ENCODE data around the gene ADAMTS13.
"Not testable (repeated sequence)": the region's sequence is repeated elsewhere in the genome, so short reads cannot be mapped to it uniquely, and the experiment has no call there.

The ADAMTS13 gene

GRCh38 chr9:133445293-133445969 is 23.3 kb downstream of the ADAMTS13 start:
- no peaks in the 10 kb centered on the region for H3K9me2 ChIP-seq (ENCODE audit: low read depth, low read length)
- H3K36me3 ChIP-seq (ENCODE audit: insufficient read depth, low read length), result no peaks in the 10 kb centered on the region
- H3K9ac ChIP-seq (ENCODE audit: low read length), result no peak overlapping the region
- no peak overlapping the region for H3K27ac ChIP-seq (ENCODE audit: low read depth, low read length, poor library complexity, severe bottlenecking)
- H3K4me1 ChIP-seq (ENCODE audit: insufficient read depth, low read length, severe bottlenecking), result no peaks in the 10 kb centered on the region
- no peaks in the 10 kb centered on the region for H3K9me3 ChIP-seq (ENCODE audit: low read length)
- TF ChIP-seq EZH2 (IDR thresholded peaks at IDR 0.05; ENCODE audit: borderline replicate concordance, low read length) (no peak), CTCF (IDR thresholded peaks at IDR 0.05; ENCODE audit: low read length) (no peak)
- H3K4me3 ChIP-seq (ENCODE audit: low read depth, low read length, poor library complexity, severe bottlenecking), result no peak overlapping the region
- peaks cover 4% of the 10 kb centered on the region; the same call in 1 of the 2 replicates for H3K27me3 ChIP-seq (ENCODE audit: insufficient read depth, low read length)
- H3K79me2 ChIP-seq (ENCODE audit: insufficient read depth, low read length), result no peaks in the 10 kb centered on the region
- no peaks in the 10 kb centered on the region for H4K20me1 ChIP-seq (ENCODE audit: insufficient read depth, low read length)
- H3K4me2 ChIP-seq (ENCODE audit: low read length), result no peak overlapping the region
- H2AFZ ChIP-seq (ENCODE audit: low read length), result no peak overlapping the region
- no peaks in the 10 kb centered on the region for H3F3A ChIP-seq (ENCODE audit: insufficient read depth, low read length)

- Histone ChIP-seq H4K20me1 (ENCODE audit: insufficient read depth, low read length) (no peaks in the 10 kb centered on the region), H3K79me2 (ENCODE audit: insufficient read depth, low read length) (no peaks in the 10 kb centered on the region), H3K4me3 (ENCODE audit: low read depth, low read length, poor library complexity, severe bottlenecking) (no peak overlapping the region), H3K9me2 (ENCODE audit: low read depth, low read length) (no peaks in the 10 kb centered on the region), H2AFZ (ENCODE audit: low read length) (no peak overlapping the region), H3K4me2 (ENCODE audit: low read length) (no peak overlapping the region), H3K27ac (ENCODE audit: low read depth, low read length, poor library complexity, severe bottlenecking) (no peak overlapping the region), H3K27me3 (ENCODE audit: insufficient read depth, low read length) (peaks cover 4% of the 10 kb centered on the region), H3K9me3 (ENCODE audit: low read length) (no peaks in the 10 kb centered on the region), H3K4me1 (ENCODE audit: insufficient read depth, low read length, severe bottlenecking) (no peaks in the 10 kb centered on the region), H3K36me3 (ENCODE audit: insufficient read depth, low read length) (no peaks in the 10 kb centered on the region), H3K9ac (ENCODE audit: low read length) (no peak overlapping the region), H3F3A (ENCODE audit: insufficient read depth, low read length) (no peaks in the 10 kb centered on the region)
- TF ChIP-seq EZH2 (IDR thresholded peaks at IDR 0.05; ENCODE audit: borderline replicate concordance, low read length), result no peak
- TF ChIP-seq CTCF (IDR thresholded peaks at IDR 0.05; ENCODE audit: low read length), result no peak
These were observed 26.4 kb downstream of the ADAMTS13 start for GRCh38 chr9:133448487-133448972.

- H3K4me3 ChIP-seq (ENCODE audit: low read depth, low read length, poor library complexity, severe bottlenecking), result no peak overlapping the region
- no peaks in the 10 kb centered on the region for H3K9me3 ChIP-seq (ENCODE audit: low read length)
- H3K27ac ChIP-seq (ENCODE audit: low read depth, low read length, poor library complexity, severe bottlenecking), result no peak overlapping the region
- no peaks in the 10 kb centered on the region for H3K79me2 ChIP-seq (ENCODE audit: insufficient read depth, low read length)
- H3K36me3 ChIP-seq (ENCODE audit: insufficient read depth, low read length), result no peaks in the 10 kb centered on the region
- no peak overlapping the region for H3K4me2 ChIP-seq (ENCODE audit: low read length)
- H3F3A ChIP-seq (ENCODE audit: insufficient read depth, low read length), result no peaks in the 10 kb centered on the region
- no peak overlapping the region for H2AFZ ChIP-seq (ENCODE audit: low read length)
- peaks cover 8% of the 10 kb centered on the region for H3K27me3 ChIP-seq (ENCODE audit: insufficient read depth, low read length)
- H3K4me1 ChIP-seq (ENCODE audit: insufficient read depth, low read length, severe bottlenecking), result no peaks in the 10 kb centered on the region
- H4K20me1 ChIP-seq (ENCODE audit: insufficient read depth, low read length), result no peaks in the 10 kb centered on the region
- no peaks in the 10 kb centered on the region for H3K9me2 ChIP-seq (ENCODE audit: low read depth, low read length)
- no peak for TF ChIP-seq CTCF (IDR thresholded peaks at IDR 0.05; ENCODE audit: low read length)
- no peak for TF ChIP-seq EZH2 (IDR thresholded peaks at IDR 0.05; ENCODE audit: borderline replicate concordance, low read length)
- H3K9ac ChIP-seq (ENCODE audit: low read length), result no peak overlapping the region
These were observed 27.6 kb downstream of the ADAMTS13 start for GRCh38 chr9:133449760-133450159.

GRCh38 chr9:133451865-133452264 is 29.7 kb downstream of the ADAMTS13 start:
- not testable (repeated sequence) for H3K9me3 ChIP-seq (ENCODE audit: low read length); H3F3A ChIP-seq (ENCODE audit: insufficient read depth, low read length); H3K4me1 ChIP-seq (ENCODE audit: insufficient read depth, low read length, severe bottlenecking); H3K4me2 ChIP-seq (ENCODE audit: low read length); H3K9ac ChIP-seq (ENCODE audit: low read length); H2AFZ ChIP-seq (ENCODE audit: low read length); H3K79me2 ChIP-seq (ENCODE audit: insufficient read depth, low read length); H4K20me1 ChIP-seq (ENCODE audit: insufficient read depth, low read length); H3K27ac ChIP-seq (ENCODE audit: low read depth, low read length, poor library complexity, severe bottlenecking); H3K9me2 ChIP-seq (ENCODE audit: low read depth, low read length); H3K4me3 ChIP-seq (ENCODE audit: low read depth, low read length, poor library complexity, severe bottlenecking); H3K36me3 ChIP-seq (ENCODE audit: insufficient read depth, low read length)
- H3K27me3 ChIP-seq (ENCODE audit: insufficient read depth, low read length), result peaks cover 11% of the 10 kb centered on the region
